GM18526 (cell line): Measurements from ENCODE around the gene MCCD1.

ENCODE experiments used
- POLR2A ChIP-seq: IDR thresholded peaks from 3 replicates; pipeline ENCODE4 v1.6.1; 2011; ENCODE audit not compliant: insufficient read length; ENCODE audit errors: extremely low read depth

MCCD1 gene

GRCh38 chr6:31574106-31575061, 45.6 kb downstream of the MCCD1 start:
- TF ChIP-seq POLR2A: peak; percentile 11

GRCh38 chr6:31575335-31575901, 46.7 kb downstream of the MCCD1 start, which contains the start of gene TNF:
TNF (plus strand) TSS chr6:31575565; CDS start chr6:31575742, 177 bp downstream.
- peak; percentile 99 for TF ChIP-seq POLR2A

- peak; percentile 24 for TF ChIP-seq POLR2A
Observed at GRCh38 chr6:31575952-31576685, 47.4 kb downstream of the MCCD1 start.

- no peak for TF ChIP-seq POLR2A
Observed at GRCh38 chr6:31576897-31577578, 48.3 kb downstream of the MCCD1 start.

GRCh38 chr6:31577579-31577966, 48.8 kb downstream of the MCCD1 start:
- no peak for TF ChIP-seq POLR2A

- peak; percentile 32 for TF ChIP-seq POLR2A
Observed at GRCh38 chr6:31578184-31579118, 49.7 kb downstream of the MCCD1 start.

GRCh38 chr6:31579119-31579505, 50.4 kb downstream of the MCCD1 start:
- no peak for TF ChIP-seq POLR2A
